SKM-1 (cell line): ENCODE measurements around the gene SCYL3.
"Not testable (repeated sequence)": the region's sequence is repeated elsewhere in the genome, so short reads cannot be mapped to it uniquely, and the experiment has no call there.

ENCODE experiments used
- DNase-seq: peaks from one replicate; lab custom pipeline; 2025; ENCODE audit not compliant: unreplicated experiment; lab: John Stamatoyannopoulos, UW

SCYL3 gene

DNA sequence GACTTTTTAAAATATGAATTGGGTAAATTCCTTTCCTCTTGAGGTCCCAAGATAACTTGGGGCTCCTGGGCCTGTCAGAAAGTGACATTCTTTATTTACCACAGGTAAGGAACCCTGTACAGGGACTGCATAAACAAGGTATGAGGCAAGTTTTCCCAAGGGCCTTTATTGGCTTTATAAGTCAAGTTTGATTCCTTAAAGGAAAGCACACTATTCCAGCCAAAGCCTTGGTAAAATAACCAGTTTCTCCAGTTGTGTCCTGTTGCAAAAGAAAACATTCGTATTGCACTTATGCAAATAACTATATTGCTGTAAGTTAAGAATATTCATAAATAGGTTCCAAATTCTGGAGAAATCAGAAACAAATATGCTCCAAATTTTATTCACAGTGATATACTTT, 77.1 kb downstream of the SCYL3 start:
- no peak for DNase-seq

DNA sequence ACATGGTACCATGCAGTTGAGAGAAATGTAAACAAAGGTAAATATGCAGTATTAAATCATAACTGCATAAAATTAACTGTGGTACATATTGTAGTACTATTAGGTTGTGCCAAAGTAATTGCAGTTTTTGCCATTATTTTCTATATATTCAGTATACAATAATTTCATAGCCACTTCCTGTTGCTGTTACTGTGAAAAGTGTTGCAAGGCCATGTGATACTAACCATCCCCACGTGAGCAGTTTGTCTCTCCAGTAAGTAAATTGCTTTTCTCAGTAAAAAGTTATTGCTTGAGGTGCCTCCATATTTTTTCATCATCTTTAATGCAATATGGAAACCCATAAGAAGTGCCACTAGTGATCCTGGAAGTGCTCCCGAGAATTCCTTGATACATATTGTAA, 79.4 kb downstream of the SCYL3 start:
- DNase-seq, result no peak

DNA sequence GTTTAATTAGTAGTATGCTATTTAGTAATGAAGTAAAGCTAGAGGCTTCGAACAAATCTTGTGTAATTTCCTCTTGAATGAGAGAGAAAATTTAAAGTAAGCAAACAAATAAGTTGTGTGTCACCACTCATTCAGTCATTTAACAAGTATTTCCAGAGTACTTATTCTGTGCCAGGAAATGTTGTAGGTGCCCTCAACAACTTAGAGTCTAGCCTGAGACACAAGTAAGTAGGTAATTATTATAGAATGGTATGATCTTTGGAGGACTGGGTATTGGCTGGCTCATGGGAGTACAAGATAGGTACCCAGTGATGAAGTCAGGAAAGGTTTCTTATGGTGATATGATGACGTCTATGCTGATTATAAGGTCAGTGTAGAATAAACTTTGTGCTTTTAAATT, 81.6 kb downstream of the SCYL3 start:
- DNase-seq, result no peak

DNA sequence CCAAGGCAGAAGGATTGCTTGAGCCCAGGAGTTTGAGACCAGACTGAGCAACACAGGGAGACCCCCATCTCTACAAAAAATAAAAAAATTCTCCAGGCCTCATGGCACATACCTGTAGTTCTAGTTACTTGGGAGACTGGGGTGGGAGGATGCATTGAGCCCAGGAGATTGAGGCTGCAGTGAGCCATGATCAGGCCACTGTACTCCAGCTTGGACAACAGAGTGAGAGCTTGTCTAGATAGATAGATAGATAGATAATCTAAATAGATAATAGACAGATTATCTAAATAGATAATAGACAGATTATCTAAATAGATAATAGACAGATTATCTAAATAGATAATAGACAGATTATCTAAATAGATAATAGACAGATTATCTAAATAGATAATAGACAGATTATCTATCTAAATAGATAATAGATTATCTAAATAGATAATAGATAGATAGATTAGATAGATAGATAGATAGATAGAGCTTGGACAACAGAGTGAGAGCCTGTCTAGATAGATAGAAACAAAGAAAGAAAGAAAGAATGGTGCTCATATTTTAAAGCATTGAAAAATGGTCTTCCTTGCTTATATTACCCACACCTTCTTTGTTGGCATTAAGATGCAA, 82.2 kb downstream of the SCYL3 start:
- not testable (repeated sequence) for DNase-seq

DNA sequence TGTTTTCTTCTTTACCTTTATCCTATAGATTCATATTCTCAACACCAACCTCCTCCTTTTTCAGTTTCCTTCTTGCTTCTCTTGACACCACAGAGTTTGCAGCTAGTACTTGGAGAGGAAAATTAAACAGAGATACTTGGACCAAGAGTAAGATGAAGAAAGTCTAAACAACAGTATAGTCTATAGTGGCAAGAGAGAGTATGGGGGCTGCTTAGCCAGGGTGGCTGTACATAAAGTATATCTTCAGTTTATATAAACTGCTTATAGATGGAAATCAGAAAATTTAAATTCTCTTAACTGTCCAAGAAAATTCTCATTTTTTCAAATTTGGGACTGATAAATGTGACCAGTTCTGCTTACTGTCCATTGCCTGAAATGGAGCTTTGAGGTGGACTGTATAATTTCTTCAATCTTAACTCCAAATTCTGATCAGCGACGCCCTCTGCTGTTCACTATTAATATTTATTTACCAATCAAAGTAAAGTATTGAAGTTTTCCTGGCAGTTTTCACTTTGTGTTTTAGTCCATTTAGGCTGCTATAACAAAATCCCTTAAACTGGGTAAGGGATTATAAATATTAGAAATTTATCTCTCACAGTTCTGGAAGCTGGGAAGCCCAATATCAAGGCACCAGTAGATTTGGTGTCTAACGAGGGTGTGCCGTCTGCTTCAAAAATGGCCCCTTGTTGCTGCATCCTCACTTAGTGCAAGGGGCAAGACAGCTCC, 84.2 kb downstream of the SCYL3 start:
- peak; percentile 62 for DNase-seq

DNA sequence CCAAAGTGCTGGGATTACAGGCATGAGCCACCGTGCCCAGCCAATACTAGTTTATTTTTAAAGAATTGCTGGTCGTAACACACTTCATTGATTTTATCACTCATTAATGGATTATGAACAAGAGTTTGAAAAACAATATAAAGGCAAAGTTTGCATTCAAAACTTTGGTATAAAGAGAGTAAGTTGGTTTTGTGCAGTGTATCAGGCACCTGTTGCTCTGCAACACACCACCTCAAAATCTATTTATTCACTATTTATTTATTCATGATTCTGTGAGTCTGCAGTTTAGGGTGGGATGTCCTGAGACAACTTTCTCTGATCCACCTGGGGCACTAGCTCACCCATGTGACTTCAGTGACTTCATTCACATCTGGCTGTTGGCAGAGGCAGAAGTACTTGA, 88.8 kb downstream of the SCYL3 start:
- no peak for DNase-seq

DNA sequence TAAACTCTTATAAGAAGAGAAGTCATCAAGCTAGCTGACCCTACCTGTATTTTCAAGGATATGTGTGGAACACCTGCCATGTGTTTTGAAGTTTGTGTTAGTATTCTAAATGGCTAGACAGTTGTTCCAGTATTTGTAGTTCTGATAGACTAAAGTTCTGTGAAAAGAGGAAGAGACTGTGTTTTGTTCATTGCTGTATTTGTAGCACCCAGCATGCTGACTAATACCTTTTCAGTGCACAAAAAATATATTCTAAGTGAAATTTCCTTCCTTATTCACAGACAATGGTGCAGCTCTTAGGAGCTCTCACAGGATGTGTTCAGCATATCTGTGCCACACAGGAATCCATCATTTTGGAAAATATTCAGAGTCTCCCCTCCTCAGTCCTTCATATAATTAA, 90.8 kb downstream of the SCYL3 start:
- no peak for DNase-seq
